Neutrophil (primary cell): ENCODE measurements around the gene SIRPB2.

Source experiments
- H3K27ac ChIP-seq: fragments of 200-600 bp; sonication (generic); 2 replicates; pipeline ENCODE4 v1.5.1; 2016; ENCODE audit warnings: mild to moderate bottlenecking, moderate library complexity
- H3K27me3 ChIP-seq: fragments of 200-600 bp; sonication (generic); 2 replicates; pipeline ENCODE4 v1.6.0; 2016; ENCODE audit warnings: mild to moderate bottlenecking
- H3K36me3 ChIP-seq: fragments of 200-600 bp; sonication (generic); 2 replicates; pipeline ENCODE4 v1.5.1; 2017
- H3K4me1 ChIP-seq, 2 experiments: fragments of 200-600 bp in 1 of 2; sonication (generic) in 1 of 2; 1 replicate in 1 of 2; 2 replicates in 1 of 2; pipeline versions ENCODE4 v1.5.1 to v1.6.1; 2013 to 2016; ENCODE audit warnings: low read depth in 1 of 2, low read length in 1 of 2, mild to moderate bottlenecking in 1 of 2, moderate library complexity in 1 of 2; ENCODE audit not compliant: control insufficient read depth in 1 of 2, insufficient read depth in 1 of 2
- H3K4me3 ChIP-seq, 2 experiments: fragments of 200-600 bp in 1 of 2; sonication (generic) in 1 of 2; 1 replicate in 1 of 2; 2 replicates in 1 of 2; pipeline ENCODE4 v1.5.1; 2013 to 2016; ENCODE audit warnings: low read depth in 1 of 2, low read length in 1 of 2, mild to moderate bottlenecking in 1 of 2, moderate library complexity in 1 of 2
- H3K9me3 ChIP-seq: fragments of 200-600 bp; sonication (generic); 2 replicates; pipeline ENCODE4 v1.5.1; 2016
- CTCF ChIP-seq: fragments of 200-600 bp; sonication (generic); IDR thresholded peaks from 2 replicates; pipeline ENCODE4 v1.5.1; 2016; ENCODE audit warnings: antibody characterized with exemption

The SIRPB2 gene

GRCh38 chr20:1430004-1430451 is 61.2 kb downstream of the SIRPB2 start:
- Histone ChIP-seq H3K9me3 (no peaks in the 10 kb centered on the region), H3K27me3 (no peaks in the 10 kb centered on the region), H3K4me3 (no peak overlapping the region), H3K27ac (no peak overlapping the region), H3K36me3 (no peaks in the 10 kb centered on the region), H3K4me1 (peaks cover 16 to 27% of the 10 kb centered on the region in 2 experiments)
- no peak for TF ChIP-seq CTCF

DNA sequence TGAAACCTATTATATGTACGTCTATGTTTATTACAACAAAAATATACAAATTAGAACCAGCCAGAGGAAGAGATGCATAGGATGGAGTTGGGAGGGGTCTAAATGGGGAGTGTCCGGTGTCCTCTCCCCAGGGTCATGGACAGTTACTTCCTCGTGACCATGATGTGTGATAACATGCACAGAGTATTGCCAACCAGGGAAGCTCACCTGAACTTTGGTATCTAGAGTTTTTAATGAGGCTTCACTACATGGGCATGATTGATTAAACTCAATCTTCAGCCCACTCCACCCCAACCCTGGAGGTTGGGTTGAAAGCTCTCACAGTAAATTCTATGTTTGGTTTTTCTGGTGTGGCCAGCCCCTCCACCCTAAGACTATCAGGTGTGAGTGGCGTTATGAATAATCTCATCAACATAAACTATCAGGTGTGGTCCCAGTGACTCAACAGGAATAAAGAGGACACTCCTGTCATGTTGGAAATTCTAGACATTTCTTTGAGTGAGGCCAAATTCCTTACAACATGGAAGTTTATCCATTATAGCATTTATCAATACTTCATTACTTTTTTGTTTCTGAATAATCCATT is 62.0 kb downstream of the SIRPB2 start:
- no peaks in the 10 kb centered on the region for H3K9me3 ChIP-seq
- H3K4me1 ChIP-seq, result peaks cover 9 to 19% of the 10 kb centered on the region in 2 experiments

GRCh38 chr20:1427457-1428054 is 63.7 kb downstream of the SIRPB2 start:
- Histone ChIP-seq H3K27ac (no peak overlapping the region), H3K4me3 (no peak overlapping the region), H3K9me3 (no peaks in the 10 kb centered on the region), H3K4me1 (peaks cover 0 to 3% of the 10 kb centered on the region in 2 experiments), H3K27me3 (no peaks in the 10 kb centered on the region), H3K36me3 (no peaks in the 10 kb centered on the region)
- TF ChIP-seq CTCF, result no peak

More for the DNA sequence above, 62.0 kb downstream of the SIRPB2 start:
- no peaks in the 10 kb centered on the region for H3K27me3 ChIP-seq
- no peak for TF ChIP-seq CTCF
- no peaks in the 10 kb centered on the region for H3K36me3 ChIP-seq
- H3K4me3 ChIP-seq, result no peak overlapping the region
- no peak overlapping the region for H3K27ac ChIP-seq

- Histone ChIP-seq H3K27me3 (no peaks in the 10 kb centered on the region), H3K4me3 (no peak overlapping the region), H3K4me1 (no peaks in the 10 kb centered on the region), H3K9me3 (no peaks in the 10 kb centered on the region), H3K27ac (no peak overlapping the region), H3K36me3 (no peaks in the 10 kb centered on the region)
- no peak for TF ChIP-seq CTCF
Observed at GRCh38 chr20:1426231-1426849, 64.9 kb downstream of the SIRPB2 start.
